DMS53 (cell line): ENCODE data around the gene TRPM5.

Experiments used
- DNase-seq: peaks from one replicate; lab custom pipeline; 2025; lab: John Stamatoyannopoulos, UW

TRPM5 gene

DNA sequence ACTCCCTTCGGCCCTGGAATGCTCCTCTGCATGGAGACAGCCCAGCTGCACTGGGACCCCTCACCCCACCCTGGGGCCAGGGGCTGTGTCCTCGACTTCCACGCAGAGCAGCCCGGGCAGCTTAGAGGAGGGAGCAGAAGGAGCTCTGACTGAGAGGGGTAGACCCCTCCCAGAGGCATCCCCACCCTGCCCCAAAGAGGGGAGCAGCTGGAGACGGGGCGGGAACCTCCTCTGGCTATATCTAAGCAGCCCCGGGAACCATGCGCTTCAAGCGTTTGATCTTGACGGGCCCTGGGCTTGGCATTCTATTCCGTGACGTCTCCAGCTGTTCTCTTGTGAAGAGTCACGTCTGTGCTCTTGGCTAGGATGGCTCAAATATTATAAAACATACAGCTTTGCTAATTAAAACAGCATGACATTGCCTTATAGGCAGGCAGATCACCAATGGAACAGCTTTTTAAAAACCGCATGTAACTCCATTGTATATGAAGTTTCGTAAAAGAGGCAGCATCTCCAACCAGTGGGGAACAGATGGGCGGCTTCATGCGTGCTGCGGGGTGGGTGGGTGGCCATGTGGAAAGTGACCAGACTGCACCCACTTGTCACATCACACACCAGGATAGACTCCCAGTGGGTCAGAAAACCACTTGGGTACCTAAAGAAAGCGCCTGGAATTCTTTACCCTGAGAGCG lies 8.2 kb upstream of the TRPM5 start:
- no peak for DNase-seq

DNA sequence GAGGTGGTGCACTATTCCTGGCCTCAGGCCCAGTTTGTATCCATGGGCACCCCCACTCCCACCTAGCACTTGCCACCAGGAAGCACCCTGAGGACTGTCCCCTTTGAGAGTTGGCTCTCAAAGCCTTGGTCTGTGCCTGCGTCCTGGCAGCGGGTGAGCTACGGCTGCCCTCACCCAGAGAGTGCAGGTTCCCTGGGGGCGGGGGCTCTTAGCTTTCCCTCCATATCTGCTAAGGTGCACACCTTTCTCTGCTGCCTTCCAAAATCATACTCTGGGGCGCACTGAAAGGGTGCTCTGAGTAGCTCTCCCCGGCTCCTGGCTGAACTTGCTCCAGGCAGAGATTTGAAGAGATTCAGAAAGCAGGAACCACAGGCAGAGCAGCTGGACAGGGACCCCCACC lies 7.6 kb upstream of the TRPM5 start:
- no peak for DNase-seq

DNA sequence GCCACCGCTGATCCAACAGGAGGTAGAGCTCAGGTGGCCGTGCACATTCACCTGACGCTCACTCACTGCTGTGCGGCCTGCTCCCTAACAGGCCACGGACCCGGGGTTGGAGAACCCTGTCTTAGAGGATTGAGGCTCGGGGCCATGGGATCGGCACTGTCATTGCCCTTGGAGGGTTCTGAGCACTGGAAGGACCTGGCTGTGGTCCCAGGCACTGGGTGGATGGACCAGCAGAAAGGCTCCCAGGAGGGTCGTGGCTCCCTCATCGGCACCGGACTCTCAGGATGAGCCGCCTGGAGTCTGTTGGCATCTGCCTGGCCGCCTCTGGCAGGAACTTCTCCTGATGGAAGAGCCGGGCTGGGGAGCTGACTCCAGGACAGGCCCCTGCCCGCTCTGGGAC lies 7.0 kb upstream of the TRPM5 start:
- no peak for DNase-seq

DNA sequence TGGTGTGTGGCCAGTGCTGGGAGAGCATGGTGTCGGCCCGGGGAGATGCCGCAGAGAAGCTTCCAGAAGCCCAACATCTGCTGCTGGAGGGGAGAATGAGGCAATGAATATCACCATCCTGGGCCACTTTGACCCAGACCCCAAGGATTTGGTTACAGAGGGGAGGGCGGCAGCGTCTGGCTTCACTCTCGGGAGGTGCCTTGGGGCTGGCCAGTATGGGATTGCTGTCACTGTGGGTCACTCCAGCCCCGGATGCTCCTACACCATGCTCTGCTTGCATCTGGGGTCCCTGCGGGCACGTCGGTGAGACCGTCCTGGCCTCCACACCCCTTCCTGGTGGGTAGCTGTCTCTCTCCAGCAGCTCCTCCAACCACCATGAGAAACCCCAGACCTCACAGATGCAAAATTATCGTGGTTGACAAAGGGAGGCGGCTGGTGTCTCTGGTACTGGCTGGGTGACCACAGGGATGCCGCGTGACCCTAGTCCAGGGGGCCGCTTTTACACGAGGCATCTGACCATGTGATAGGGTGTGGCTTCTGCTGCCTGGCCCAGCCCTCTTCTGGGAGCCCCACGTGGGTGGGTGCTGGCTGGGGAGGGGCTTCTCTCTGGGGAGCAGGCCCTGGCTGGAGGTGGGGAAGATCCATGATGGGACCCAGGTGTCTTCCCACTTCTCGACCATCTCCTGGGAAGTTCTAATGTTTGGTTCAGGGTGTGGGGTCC lies 6.2 kb upstream of the TRPM5 start:
- DNase-seq: no peak

DNA sequence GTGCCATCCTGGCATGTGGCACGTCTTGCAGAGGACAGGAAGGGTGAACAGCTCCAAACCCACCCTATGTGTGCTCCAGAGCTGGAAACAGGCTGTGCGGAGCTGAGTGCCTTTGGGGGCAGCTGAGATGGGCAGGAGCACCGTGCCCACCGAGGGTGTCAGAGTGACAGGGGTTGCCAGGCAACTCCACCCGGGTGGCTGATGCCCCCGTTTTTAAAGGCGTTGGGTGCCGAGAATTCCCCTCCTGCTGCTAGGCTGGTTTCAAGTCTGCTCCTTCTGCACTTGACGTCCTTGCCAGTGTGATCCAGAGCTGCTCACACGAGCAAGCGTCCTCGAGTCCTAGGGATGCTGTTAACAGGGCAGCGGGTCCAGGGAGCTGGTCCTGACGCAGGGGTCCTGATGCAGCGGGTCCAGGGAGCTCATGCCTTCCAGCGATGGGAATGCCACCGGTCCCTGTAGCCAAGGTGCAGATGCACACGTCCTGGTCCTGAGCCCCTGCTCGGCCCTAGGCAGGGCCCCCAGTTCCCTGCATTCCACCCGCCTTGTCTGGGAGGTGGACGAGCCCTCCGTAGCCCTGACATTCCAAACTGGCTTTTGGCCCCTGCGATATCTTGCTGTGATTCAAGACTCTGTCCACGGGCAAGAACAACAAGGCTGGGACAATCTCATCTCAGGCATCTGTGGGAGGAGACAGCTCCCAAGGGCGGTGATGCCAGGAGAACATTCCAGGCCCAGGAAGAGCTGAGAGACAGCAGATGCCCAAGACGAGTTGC lies 5.4 kb upstream of the TRPM5 start:
- DNase-seq: no peak

DNA sequence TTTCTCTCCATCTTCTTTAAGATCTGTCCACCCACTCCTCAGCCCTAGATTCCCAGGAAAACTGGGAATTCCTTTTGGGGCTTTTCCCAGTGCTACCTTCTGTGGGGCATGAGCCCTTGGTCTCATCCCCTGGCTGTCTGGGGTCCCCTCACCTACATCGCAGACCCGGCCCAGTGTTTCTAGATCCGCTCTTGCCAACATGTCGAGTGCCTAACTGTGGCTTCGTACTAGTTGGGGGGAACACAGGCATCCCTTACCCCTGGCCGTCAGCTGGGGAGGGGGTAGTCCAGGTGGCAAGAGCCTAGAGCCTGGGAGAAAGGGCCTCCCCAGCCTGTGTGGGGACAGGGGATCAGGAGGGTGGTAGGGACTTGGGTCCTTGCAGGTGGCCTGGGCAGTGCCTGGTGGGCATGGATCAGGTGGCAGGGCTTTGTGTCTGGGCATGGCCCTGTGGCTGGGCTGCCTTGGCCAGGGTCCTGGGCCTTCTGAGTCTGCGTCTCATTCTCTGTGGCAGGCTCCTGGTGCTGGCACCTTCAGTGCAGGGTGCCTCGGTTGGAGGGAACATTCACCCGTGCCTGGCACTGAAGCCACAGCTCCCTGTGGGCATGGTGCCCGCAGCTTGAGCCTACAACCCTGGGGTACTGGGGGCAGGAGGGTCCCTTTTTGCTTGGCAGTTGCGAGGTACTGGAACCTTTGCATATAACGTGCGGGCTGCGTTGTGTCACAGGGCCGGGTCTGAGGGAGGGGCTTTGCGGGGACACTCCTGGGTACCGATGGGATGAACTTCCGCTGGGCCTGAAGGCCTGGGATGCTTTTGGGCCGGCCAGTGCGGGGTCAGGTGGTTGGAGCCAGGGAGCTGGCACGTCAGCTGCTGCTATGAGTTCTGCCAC lies 4.6 kb upstream of the TRPM5 start:
- DNase-seq: no peak

DNA sequence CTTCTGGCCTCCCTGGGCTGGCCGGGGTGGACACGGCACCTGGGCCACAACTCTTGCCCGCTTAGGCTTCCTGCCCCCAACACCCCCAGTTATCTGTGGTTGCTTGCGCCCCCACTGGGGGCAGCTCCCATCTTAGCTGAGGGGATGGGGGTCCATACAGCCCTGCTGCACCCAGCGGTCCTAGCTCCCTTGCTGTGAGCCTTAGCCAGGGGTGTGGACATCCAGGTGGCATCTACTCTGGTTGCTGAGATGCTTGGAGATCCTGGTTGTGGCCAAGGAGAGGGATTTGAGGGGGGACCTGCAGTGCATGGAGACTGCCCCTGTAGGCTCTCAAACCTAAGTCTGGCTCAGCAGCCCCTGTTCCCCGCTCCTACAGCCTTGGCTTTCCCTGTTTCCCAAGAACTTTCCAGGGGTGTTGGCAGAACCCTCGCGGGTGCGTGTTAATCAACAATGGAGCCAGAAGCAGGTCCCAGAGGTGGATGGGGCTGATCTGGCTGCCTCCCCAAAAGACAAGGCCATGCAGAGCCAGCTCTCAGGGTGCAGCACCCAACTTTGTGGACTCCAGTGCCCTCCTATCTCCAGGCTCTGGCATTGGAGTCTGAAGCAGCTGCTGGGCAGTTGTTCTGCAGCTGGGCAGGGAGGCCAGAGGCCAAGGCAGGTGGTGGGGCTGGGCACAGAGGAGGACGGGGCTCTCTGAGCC lies 3.8 kb upstream of the TRPM5 start:
- DNase-seq: no peak

DNA sequence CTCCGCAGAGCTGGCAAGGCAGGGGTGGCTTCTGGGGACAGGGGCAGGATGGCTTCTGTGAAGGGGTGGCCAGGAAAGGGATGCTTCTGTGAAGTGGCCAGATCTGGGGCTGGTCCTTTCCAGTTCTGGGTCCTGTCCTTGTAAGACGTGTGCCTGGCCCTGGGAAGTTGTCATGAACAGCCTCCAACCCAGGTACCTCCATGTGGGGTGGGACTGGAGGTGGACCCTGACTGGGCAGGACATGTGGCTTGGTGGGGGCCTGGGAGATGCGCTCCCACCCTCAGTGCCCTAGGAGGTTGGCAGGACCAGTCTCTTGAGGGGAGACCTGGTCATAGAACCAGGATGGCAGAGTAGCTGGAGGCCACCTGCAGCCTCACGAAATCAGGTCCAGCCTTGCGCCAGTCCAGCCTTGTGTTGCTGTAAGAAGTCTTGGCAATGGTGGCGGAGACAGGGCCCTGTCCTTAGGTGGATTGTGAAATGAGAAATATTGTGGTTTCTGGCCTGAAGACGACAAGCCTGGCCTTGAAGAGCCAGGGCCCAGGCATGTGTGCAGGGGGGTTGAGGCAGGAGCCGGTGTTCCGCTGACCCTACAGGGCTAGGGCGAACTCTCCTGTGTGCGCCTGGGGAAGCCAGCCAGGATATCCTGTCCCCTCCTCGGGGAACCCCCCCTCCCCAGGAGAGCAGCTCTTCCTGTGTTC lies 3.1 kb upstream of the TRPM5 start:
- DNase-seq: no peak

DNA sequence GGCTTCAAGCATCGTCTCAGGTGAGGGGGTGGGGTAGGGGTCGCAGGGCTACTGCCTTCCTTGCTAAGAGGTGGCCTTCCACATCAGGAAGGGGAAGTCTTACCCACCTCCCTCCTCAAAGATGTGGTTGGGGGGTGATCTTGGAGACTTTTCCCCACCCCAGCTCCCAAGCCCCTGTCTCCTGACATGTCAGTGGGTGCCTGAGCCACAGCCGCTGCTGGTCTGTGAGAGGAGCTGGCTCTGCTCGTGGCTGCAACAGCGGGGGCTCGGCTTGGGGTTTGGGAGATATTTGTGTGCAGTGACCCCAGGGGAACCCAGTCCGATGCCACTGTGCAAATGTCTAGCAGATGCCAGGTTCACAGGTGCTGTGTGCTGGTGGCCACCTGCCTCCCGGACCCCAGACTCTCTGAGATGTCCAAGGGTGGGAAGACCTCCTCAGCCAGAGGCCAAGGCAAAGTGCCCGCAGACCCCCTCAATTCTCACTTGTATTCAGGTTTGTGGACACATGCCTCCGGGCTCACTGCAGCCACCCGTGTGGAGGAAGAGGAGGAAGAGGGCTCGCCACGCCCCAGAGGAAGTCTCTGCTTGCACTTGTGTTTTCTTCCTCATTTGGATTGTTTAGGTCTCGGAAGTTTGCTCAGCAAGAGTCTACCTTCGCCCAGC lies 2.4 kb upstream of the TRPM5 start:
- no peak for DNase-seq

DNA sequence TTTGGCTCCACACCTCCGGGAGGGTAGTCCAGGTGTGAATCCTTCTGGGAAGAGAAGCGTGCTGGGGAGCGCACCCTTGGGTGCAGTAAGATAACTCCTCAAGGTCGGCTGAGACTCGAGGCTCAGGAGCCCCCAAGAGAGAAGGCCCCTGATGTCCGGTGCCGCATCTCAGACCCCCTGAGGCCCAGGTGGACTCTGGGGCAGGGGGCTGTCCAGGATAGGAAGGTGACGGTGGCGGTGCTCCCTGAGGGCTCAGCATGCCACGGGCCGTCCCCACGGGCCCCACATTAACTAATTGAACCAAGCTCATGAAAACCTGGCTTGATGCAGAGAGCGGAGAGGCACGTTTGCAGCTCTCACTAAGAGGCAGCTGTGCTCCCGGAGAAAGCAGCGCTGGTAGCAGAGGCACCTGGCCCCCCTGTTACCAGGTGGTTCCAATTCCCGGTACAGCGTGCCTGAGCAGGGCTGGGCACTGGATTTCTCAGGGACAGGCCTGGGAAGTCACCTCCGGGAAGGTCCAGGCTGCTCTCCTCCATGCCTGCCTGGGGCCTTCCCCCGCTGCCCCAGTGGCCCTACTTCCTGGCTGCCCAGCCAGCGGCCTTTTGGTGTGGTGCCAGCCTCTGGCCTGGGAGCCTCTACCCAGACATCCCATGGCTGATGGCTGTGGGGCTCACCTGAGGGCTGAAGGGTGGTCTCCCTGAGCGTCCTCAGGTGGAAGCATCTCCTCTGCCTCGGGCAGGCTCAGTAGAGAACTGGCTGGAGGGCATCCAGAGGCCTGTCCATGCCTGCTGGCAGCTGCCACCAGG lies 1.6 kb upstream of the TRPM5 start:
- no peak for DNase-seq

DNA sequence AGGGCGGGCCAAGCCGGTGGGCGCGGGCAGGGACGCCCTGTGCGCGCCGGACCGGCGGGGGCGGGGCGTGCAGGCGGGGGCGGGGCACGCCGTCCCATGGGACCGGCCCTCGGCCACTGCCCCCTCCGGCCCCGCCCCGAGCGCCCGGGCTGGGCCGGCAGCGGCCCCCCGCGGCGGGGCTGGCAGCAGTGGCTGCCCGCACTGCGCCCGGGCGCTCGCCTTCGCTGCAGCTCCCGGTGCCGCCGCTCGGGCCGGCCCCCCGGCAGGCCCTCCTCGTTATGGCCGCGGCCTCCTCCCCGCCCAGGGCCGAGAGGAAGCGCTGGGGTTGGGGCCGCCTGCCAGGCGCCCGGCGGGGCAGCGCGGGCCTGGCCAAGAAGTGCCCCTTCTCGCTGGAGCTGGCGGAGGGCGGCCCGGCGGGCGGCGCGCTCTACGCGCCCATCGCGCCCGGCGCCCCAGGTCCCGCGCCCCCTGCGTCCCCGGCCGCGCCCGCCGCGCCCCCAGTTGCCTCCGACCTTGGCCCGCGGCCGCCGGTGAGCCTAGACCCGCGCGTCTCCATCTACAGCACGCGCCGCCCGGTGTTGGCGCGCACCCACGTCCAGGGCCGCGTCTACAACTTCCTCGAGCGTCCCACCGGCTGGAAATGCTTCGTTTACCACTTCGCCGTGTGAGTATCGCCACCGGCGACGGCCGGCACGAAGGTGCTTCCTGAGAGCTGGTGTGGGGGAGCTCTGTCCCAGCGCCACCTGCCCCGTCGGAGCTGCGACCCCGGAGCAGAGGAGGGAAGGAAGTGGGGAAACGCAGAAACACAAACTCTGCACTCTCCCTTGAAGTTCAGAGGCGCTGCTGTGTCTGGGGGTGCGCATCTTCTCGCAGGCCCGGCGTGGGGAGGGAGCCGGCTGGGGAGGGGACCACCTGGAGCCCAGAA lies 769 bp upstream of the TRPM5 start, which contains the start of gene KCNQ1:
TSS of gene KCNQ1 (plus strand) at position 188 of the 925 bp plus-strand sequence. CDS start at position 279, 91 bp downstream.
- peak; percentile 80 for DNase-seq

DNA sequence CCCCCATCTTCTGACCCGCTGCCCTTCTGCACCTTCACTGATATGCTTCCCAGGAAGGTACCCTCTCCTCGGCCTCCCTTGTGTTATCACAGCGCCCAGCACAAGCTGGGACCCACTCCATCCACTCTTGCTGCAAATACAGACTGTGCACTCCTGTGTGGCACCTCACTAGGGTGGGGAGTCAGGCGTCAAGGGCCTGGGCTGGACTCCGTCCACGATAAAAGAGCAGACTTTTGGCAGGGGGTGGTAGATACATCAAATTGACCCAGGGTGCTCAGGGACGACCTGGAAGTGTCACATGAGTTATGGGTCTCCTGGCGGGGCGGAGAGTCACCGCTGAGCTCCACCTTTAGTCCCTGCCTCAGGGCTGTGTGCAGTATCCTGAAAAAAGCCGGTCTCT lies 908 bp downstream of the TRPM5 start:
- no peak for DNase-seq

DNA sequence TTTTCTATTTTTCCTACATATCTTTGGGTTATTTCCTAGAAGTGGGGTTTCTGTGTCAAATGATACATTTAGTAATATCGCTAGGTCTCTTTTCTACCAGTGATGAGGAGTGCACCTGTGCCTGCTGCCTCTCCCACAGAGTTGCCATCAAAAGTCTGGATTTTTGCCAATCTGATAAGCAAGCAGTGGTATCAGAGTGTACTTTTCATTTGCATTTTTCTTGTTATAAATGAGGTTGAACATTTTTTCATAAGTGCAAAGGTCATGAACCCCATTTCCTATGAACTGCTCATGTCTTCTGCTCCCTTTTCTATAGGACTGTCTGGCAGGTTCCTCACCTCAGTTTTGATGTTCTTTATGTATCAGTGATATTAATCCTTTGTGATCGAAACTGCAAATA lies 1.7 kb downstream of the TRPM5 start:
- DNase-seq: no peak

DNA sequence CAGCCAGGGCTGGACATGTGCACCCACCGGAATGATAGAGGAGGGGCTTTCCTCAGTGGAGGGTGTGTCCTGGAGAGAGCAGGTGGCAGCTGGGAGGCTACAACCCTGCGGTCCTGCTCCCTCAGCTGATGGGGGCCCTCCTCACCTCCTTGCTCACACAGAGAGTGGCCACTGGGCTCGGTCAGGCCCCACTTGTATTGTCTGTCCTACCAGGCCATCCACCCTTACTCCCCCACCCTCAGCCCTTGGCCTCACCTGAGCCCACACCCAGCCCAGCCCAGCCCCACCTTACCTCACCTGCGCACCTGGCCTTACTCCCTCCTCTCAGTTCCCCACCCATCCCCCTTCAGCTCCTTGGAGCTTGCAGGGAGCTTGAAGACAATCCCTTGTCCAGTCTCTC lies 3.1 kb downstream of the TRPM5 start:
- DNase-seq: no peak

DNA sequence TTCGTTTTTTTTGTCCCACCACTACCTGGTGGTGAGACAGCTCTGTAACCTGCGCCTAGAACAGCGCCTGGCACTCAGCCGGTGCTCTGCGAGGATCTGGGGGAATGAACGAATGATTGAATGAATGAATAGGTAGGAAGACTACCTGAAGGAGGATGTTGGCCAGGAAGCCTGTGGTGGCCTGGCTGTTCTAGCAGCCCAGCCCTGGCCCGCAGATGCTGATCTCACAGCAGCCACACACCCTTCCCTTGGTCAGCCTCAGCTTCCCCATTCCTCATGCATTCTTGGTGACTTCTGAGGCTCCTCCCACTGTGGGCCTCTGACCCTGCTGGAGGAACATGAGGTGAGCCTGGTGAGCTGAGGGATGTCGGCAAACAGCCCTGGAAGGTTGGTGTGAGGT lies 3.7 kb downstream of the TRPM5 start:
- no peak for DNase-seq

DNA sequence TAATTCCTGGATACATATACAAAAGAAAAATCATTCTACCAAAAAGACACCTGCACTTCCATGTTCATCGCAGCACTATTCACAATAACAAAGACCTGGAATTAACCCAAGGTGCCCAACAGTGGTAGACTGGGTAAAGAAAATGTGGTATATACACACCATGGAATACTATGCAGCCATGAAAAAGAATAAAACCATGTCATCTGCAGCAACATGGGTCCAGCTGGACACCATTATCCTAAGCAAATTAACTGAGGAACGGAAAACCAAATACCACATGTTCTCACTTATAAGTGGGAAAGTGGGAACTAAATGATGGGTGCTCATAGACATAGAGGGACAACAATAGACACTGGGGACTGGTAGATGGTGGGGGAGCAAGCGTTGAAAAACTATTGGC lies 4.5 kb downstream of the TRPM5 start:
- DNase-seq: no peak

DNA sequence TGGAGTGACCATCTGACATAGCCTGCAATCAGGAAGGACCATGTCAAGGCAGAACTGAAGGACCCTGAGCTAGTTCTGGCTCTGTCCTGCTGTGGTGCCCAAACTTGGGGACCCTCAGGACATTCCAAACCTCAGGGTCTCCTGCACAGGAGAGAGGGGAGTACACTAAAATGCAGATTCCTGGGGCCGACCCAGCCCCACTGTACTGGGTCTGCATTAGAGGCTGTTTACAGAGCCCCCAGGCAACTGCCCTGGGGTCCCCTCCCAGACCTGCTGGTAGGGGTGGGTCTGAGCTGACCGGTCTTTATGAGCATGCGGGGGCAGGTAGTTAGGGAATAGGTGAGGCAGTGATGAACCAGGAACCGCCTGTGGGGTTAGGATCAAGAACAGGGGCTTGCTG lies 6.8 kb downstream of the TRPM5 start:
- DNase-seq: no peak

DNA sequence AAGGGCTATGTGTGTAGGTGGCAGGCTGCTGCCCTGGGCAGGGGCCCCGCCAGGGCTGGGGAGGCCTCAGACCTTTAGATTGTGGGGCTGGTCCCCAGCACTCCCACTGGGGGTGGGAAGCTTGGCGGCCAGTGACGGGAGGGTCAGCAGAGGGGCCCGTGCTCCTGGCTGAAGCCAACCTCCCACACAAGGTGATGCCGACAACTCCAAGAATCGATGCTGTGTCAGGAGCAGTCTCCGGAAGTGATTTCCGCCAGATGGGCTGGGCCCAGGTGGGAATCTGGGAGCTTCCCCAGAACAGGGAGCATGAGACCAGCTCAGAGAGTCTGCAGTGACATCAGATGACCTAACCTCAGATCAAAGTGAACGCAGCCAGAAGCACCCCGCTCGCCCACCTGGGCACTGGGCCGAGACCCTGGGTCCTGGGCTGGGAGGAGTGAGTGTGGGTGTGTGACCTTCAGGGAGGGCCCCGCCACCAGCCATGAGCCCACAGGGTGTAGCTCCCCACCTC lies 7.7 kb downstream of the TRPM5 start:
- no peak for DNase-seq
